DLD1 (cell line): ENCODE data around the gene EHD3.

Source experiments
- in situ Hi-C: cut with HindIII; loops from 2 replicates; pipeline ENCODE4 v1.10.0; 2017; ENCODE audit warnings: low sequenced_read_pairs

Gene EHD3

GRCh38 chr2:31212659-31213600, 21.0 kb upstream of the EHD3 start:
- in situ Hi-C loops: no loop called here

GRCh38 chr2:31213601-31214443, 20.1 kb upstream of the EHD3 start:
- in situ Hi-C loops: no loop called here

- in situ Hi-C loops: no loop called here
These were observed 19.5 kb upstream of the EHD3 start for GRCh38 chr2:31214444-31214915.

- in situ Hi-C loops: no loop called here
These were observed 17.2 kb upstream of the EHD3 start for GRCh38 chr2:31216734-31217133.

- in situ Hi-C loops: no loop called here
These were observed 16.3 kb upstream of the EHD3 start, which contains the start of gene CAPN14 for GRCh38 chr2:31217465-31218200. Gene CAPN14, minus strand, starts transcription at chr2:31217515. Its CDS starts 12,068 bp downstream, at chr2:31205447.

GRCh38 chr2:31219131-31219969, 14.6 kb upstream of the EHD3 start:
- in situ Hi-C loops: no loop called here

GRCh38 chr2:31221544-31221943, 12.4 kb upstream of the EHD3 start:
- in situ Hi-C loops: no loop called here

GRCh38 chr2:31222071-31222470, 11.9 kb upstream of the EHD3 start:
- in situ Hi-C loops: no loop called here

- in situ Hi-C loops: no loop called here
These were observed 10.9 kb upstream of the EHD3 start for GRCh38 chr2:31223026-31223425.

GRCh38 chr2:31223749-31224148, 10.2 kb upstream of the EHD3 start:
- in situ Hi-C loops: no loop called here

GRCh38 chr2:31226266-31226665, 7.7 kb upstream of the EHD3 start:
- in situ Hi-C loops: no loop called here

- in situ Hi-C loops: no loop called here
These were observed 6.8 kb upstream of the EHD3 start for GRCh38 chr2:31227110-31227509.

- in situ Hi-C loops: no loop called here
These were observed 6.2 kb upstream of the EHD3 start for GRCh38 chr2:31227711-31228125.

GRCh38 chr2:31228717-31229116, 5.2 kb upstream of the EHD3 start:
- in situ Hi-C loops: no loop called here

GRCh38 chr2:31230751-31231150, 3.2 kb upstream of the EHD3 start:
- in situ Hi-C loops: no loop called here

- in situ Hi-C loops: no loop called here
These were observed 2.2 kb upstream of the EHD3 start for GRCh38 chr2:31231571-31232302.

- in situ Hi-C loops: no loop called here
These were observed 1.4 kb upstream of the EHD3 start for GRCh38 chr2:31232586-31232985.

- in situ Hi-C loops: no loop called here
These were observed 721 bp upstream of the EHD3 start for GRCh38 chr2:31233231-31233630.
